Suprapubic skin (tissue), 4 donors: ENCODE measurements around the gene COMT. TPM values are rescaled to one million over a fixed set of nuclear protein-coding genes. Genes with fewer than 3 reads are reported as not detected.

Experiments
- DNase-seq, 2 donors: peaks; one replicate each; pipeline ENCODE4 v3.0.0-alpha.2; 2019; ENCODE audit warnings: low spot score in 2 of 2
- H3K27ac ChIP-seq: fragments of 200-600 bp; sonication (generic); one replicate; pipeline ENCODE4 v1.5.1; 2019
- H3K27me3 ChIP-seq: fragments of 200-600 bp; sonication (generic); one replicate; pipeline ENCODE4 v1.5.1; 2019
- H3K36me3 ChIP-seq: fragments of 200-600 bp; sonication (generic); one replicate; pipeline ENCODE4 v1.5.1; 2019
- H3K4me1 ChIP-seq: fragments of 200-600 bp; sonication (generic); one replicate; pipeline ENCODE4 v1.5.1; 2019
- H3K4me3 ChIP-seq: fragments of 200-600 bp; sonication (generic); one replicate; pipeline ENCODE4 v1.5.1; 2019; ENCODE audit warnings: mild to moderate bottlenecking
- H3K9me3 ChIP-seq: fragments of 200-600 bp; sonication (generic); one replicate; pipeline ENCODE4 v1.5.1; 2019
- EP300 ChIP-seq: sonication (generic); formaldehyde crosslinking; IDR thresholded peaks from one replicate; pipeline ENCODE4 v1.6.1; 2017; ENCODE audit warnings: antibody characterized with exemption
- POLR2A ChIP-seq, 2 donors: fragments of 450-650 bp; IDR thresholded peaks; one replicate each; pipeline ENCODE4 v1.6.1; 2017; ENCODE audit warnings: antibody characterized with exemption in 2 of 2, mild to moderate bottlenecking in 2 of 2, moderate library complexity in 2 of 2
- POLR2AphosphoS5 ChIP-seq, 3 donors: sonication (generic); formaldehyde crosslinking; IDR thresholded peaks; one replicate each; pipeline ENCODE4 v1.6.1; 2017; ENCODE audit warnings: antibody characterized with exemption in 3 of 3
- WGBS: methylation state at CpG from one replicate; pipeline ENCODE4 v1.1.5; 2018; 5-methylcytosine and 5-hydroxymethylcytosine counted together
- total RNA-seq, 4 donors: library from RNA; depleted of rRNA; stranded (reverse); fragments of >200 nt; gene quantifications; one replicate each; pipeline ENCODE4 v1.1.0, GENCODE V29; 2016
- TF ChIP-seq, protein P1 (sequence below), 2 donors: fragments of 200-600 bp in 1 of 2; fragments of 450-650 bp in 1 of 2; sonication (generic) in 1 of 2; IDR thresholded peaks; one replicate each; pipeline ENCODE4 v1.5.1; 2016 to 2019; ENCODE audit warnings: antibody characterized with exemption in 2 of 2, mild to moderate bottlenecking in 1 of 2, moderate library complexity in 1 of 2

COMT gene
- total RNA-seq, 4 donors from 2014 or later: 206 to 293 (median 246) TPM

DNA sequence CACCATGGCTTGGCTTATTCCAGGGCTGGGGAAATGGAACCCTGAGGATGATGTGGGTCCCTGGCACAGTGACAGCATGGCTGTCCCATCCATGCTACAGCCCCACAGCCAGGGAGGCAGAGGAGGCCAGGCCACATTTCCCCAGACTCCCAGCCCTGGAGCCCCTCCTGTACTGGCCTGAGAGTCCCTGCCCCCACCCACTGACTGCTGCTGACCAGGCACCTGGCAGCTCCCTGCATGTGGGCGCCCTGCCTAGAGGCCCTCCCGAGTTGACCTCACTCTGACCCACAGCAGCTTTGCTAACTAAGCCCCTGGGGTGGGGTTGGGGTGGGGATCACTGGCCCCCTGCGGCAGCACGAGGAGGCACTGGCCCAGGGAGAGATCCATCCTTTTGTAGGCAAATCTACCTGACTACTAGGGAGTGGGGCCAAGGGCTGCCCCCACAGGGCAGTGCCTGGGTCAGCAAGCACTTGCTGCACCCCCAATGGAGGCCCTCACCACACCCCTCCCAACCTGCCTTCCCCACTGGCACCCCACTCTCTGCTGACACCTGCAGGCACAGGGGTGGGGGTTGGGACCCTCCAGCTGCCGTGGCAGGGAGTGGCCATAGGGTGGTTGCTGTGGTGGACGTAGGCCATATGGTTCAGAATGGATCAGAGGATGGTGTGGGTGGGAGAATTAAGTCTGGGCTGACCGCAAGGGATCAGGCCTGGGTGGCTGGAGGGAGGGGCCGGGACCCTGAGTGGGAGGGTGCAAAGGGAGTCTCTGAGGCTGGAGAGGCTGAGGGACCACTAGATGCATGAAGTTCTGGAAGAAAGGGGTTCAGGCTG is 57.6 kb downstream of the COMT start:
- WGBS: 82% methylated on average over 6 of the region's 8 CpGs
- H3K27me3 ChIP-seq: no peaks in the 10 kb centered on the region
- peaks cover 22% of the 10 kb centered on the region for H3K4me1 ChIP-seq
- H3K27ac ChIP-seq: no peak overlapping the region
- H3K9me3 ChIP-seq: no peaks in the 10 kb centered on the region
- TF ChIP-seq POLR2A (IDR thresholded peaks at IDR 0.05) (no peak), EP300 (no peak), POLR2AphosphoS5 (IDR thresholded peaks at IDR 0.05) (no peak)
- TF ChIP-seq, protein P1, sequence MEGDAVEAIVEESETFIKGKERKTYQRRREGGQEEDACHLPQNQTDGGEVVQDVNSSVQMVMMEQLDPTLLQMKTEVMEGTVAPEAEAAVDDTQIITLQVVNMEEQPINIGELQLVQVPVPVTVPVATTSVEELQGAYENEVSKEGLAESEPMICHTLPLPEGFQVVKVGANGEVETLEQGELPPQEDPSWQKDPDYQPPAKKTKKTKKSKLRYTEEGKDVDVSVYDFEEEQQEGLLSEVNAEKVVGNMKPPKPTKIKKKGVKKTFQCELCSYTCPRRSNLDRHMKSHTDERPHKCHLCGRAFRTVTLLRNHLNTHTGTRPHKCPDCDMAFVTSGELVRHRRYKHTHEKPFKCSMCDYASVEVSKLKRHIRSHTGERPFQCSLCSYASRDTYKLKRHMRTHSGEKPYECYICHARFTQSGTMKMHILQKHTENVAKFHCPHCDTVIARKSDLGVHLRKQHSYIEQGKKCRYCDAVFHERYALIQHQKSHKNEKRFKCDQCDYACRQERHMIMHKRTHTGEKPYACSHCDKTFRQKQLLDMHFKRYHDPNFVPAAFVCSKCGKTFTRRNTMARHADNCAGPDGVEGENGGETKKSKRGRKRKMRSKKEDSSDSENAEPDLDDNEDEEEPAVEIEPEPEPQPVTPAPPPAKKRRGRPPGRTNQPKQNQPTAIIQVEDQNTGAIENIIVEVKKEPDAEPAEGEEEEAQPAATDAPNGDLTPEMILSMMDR (IDR thresholded peaks at IDR 0.05): no peak
- DNase-seq: peak in 1 of 2 donors; percentile 59
- no peak overlapping the region for H3K4me3 ChIP-seq
- H3K36me3 ChIP-seq: no peaks in the 10 kb centered on the region

- TF ChIP-seq POLR2A (IDR thresholded peaks at IDR 0.05): no peak
- TF ChIP-seq EP300: no peak
- TF ChIP-seq, protein P1 (IDR thresholded peaks at IDR 0.05): no peak
- no peak for TF ChIP-seq POLR2AphosphoS5 (IDR thresholded peaks at IDR 0.05)
- H3K27me3 ChIP-seq: no peaks in the 10 kb centered on the region
- H3K9me3 ChIP-seq: no peaks in the 10 kb centered on the region
- no peak for DNase-seq
- no peaks in the 10 kb centered on the region for H3K36me3 ChIP-seq
- no peak overlapping the region for H3K27ac ChIP-seq
- 100% methylated on average over 7 of the region's 14 CpGs for WGBS
- H3K4me3 ChIP-seq: no peak overlapping the region
- H3K4me1 ChIP-seq: peaks cover 22% of the 10 kb centered on the region
These were observed 58.9 kb downstream of the COMT start for GRCh38 chr22:20000246-20001081.

- WGBS: 81% methylated on average over 8 of the region's 11 CpGs
- no peak for DNase-seq
- H3K27me3 ChIP-seq: no peaks in the 10 kb centered on the region
- no peak overlapping the region for H3K27ac ChIP-seq
- H3K36me3 ChIP-seq: no peaks in the 10 kb centered on the region
- no peaks in the 10 kb centered on the region for H3K9me3 ChIP-seq
- no peak overlapping the region for H3K4me3 ChIP-seq
- TF ChIP-seq EP300 (no peak), POLR2AphosphoS5 (IDR thresholded peaks at IDR 0.05) (no peak), POLR2A (IDR thresholded peaks at IDR 0.05) (no peak)
- TF ChIP-seq, protein P1 (IDR thresholded peaks at IDR 0.05): no peak
- peaks cover 16% of the 10 kb centered on the region for H3K4me1 ChIP-seq
These were observed 59.6 kb downstream of the COMT start for GRCh38 chr22:20001082-20001638.

DNA sequence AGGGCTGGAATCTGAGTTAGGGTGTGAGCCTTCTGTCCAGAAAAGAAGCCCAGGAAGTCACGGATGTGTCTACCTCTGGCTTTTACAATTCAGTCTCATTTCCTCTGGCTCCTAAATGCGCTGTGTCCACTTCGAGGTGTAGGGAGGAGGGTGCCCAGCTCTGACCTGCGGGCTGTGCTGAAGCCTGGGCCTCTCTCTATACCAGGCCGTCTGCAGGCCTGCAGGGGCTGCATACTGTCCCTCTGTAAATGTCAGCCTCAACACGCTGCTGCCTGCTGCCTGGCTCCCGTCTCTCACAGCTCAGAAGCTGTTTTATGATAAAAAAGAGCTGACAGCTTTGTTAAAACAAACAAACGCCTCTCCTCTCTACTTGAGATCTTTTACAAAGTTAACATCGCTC is 60.6 kb downstream of the COMT start:
- no peaks in the 10 kb centered on the region for H3K36me3 ChIP-seq
- DNase-seq: no peak
- no peak overlapping the region for H3K4me3 ChIP-seq
- no peaks in the 10 kb centered on the region for H3K27me3 ChIP-seq
- H3K4me1 ChIP-seq: peaks cover 7% of the 10 kb centered on the region
- no peak for TF ChIP-seq EP300
- no peak for TF ChIP-seq POLR2A (IDR thresholded peaks at IDR 0.05)
- no peak for TF ChIP-seq POLR2AphosphoS5 (IDR thresholded peaks at IDR 0.05)
- TF ChIP-seq, protein P1 (IDR thresholded peaks at IDR 0.05): no peak
- WGBS: 91% methylated on average over 9 of the region's 9 CpGs
- H3K9me3 ChIP-seq: no peaks in the 10 kb centered on the region
- no peak overlapping the region for H3K27ac ChIP-seq
